Fibroblast of lung (primary cell): Measurements from ENCODE around the gene UBE2H. TPM values are rescaled to one million over a fixed set of nuclear protein-coding genes. Genes with fewer than 3 reads are reported as not detected.
"Not testable (repeated sequence)": the region's sequence is repeated elsewhere in the genome, so short reads cannot be mapped to it uniquely, and the experiment has no call there.

ENCODE experiments used
- DNase-seq, 2 donors: peaks; one replicate each; pipeline versions ENCODE4 v3.0.0 to v3.0.0-alpha.2; 2010; ENCODE audit warnings: low read depth in 2 of 2
- H2AFZ ChIP-seq: 2 replicates; pipeline ENCODE4 v1.5.1; 2012; ENCODE audit warnings: low read length, control low read depth, inconsistent platforms
- H3K27ac ChIP-seq: 2 replicates; pipeline ENCODE4 v1.5.1; 2011; ENCODE audit warnings: low read length, control low read depth; ENCODE audit not compliant: insufficient read depth
- H3K27me3 ChIP-seq: 2 replicates; pipeline ENCODE4 v1.5.1; 2011; ENCODE audit warnings: mild to moderate bottlenecking, low read length; ENCODE audit not compliant: control insufficient read depth, insufficient read depth
- H3K36me3 ChIP-seq: 2 replicates; pipeline ENCODE4 v1.5.1; 2011; ENCODE audit warnings: low read length; ENCODE audit not compliant: control insufficient read depth, insufficient read depth
- H3K4me1 ChIP-seq: 2 replicates; pipeline ENCODE4 v1.5.1; 2011; ENCODE audit warnings: low read length; ENCODE audit not compliant: control insufficient read depth, insufficient read depth; ENCODE audit errors: extremely low read depth
- H3K4me2 ChIP-seq: 2 replicates; pipeline ENCODE4 v1.5.1; 2011; ENCODE audit warnings: low read length, control low read depth; ENCODE audit not compliant: insufficient read depth; ENCODE audit errors: extremely low read depth
- H3K4me3 ChIP-seq, 4 experiments: fragments of 200-600 bp in 1 of 4; sonication (generic) in 1 of 4; replicated peaks in 1 of 4; 2 replicates each; pipeline ENCODE4 v1.5.1; 2011 to 2016; ENCODE audit warnings: low read length in 4 of 4, low read depth in 3 of 4, mild to moderate bottlenecking in 3 of 4, control low read depth in 2 of 4, inconsistent platforms in 1 of 4, mixed read lengths in 1 of 4; ENCODE audit not compliant: insufficient read depth in 1 of 4; ENCODE audit errors: control extremely low read depth in 1 of 4
- H3K79me2 ChIP-seq: 2 replicates; pipeline ENCODE4 v1.5.1; 2012; ENCODE audit warnings: mild to moderate bottlenecking, low read length, inconsistent platforms; ENCODE audit not compliant: control insufficient read depth, insufficient read depth
- H3K9ac ChIP-seq: 2 replicates; pipeline ENCODE4 v1.5.1; 2011; ENCODE audit warnings: mild to moderate bottlenecking, low read length, control low read depth; ENCODE audit not compliant: insufficient read depth
- H3K9me3 ChIP-seq: 2 replicates; pipeline ENCODE4 v1.5.1; 2012; ENCODE audit warnings: low read depth, low read length; ENCODE audit not compliant: control insufficient read depth, insufficient read depth
- H4K20me1 ChIP-seq: 2 replicates; pipeline ENCODE4 v1.5.1; 2011; ENCODE audit warnings: low read length; ENCODE audit not compliant: control insufficient read depth, insufficient read depth; ENCODE audit errors: extremely low read depth
- EZH2 ChIP-seq: IDR thresholded peaks from 2 replicates; pipeline ENCODE4 v1.5.1; 2012; ENCODE audit warnings: low read length, control low read depth, mild to moderate bottlenecking; ENCODE audit errors: missing control alignments
- polyA plus RNA-seq, 2 donors: library from polyadenylated mRNA; depleted of rRNA in 1 of 2; stranded (reverse) in 1 of 2; unstranded in 1 of 2; fragments of >200 nt; gene quantifications; 2 replicates each; pipeline ENCODE4 v1.2.1, GENCODE V29; 2011 to 2012; ENCODE audit warnings: missing spikeins in 1 of 2
- total RNA-seq: library from RNA; depleted of rRNA; stranded (reverse); fragments of >200 nt; gene quantifications from 2 replicates; pipeline ENCODE4 v1.2.1, GENCODE V29; 2014
- TF ChIP-seq, protein P1 (sequence below), 2 donors: IDR thresholded peaks in 1 of 2; conservative IDR thresholded peaks in 1 of 2; 1 replicate in 1 of 2; 2 replicates in 1 of 2; pipeline ENCODE4 v1.5.1; 2011 to 2012; ENCODE audit warnings: low read length in 2 of 2, control low read depth in 1 of 2, inconsistent platforms in 1 of 2, low read depth in 1 of 2, mild to moderate bottlenecking in 1 of 2

The UBE2H gene
- total and polyA plus RNA-seq, 2 donors (not counting 1 experiment from before 2014, with no cell fraction given), result 76.0 to 102 TPM

- H3K36me3 ChIP-seq, result no peaks in the 10 kb centered on the region
- peaks cover 7% of the 10 kb centered on the region for H3K4me1 ChIP-seq
- H3K9me3 ChIP-seq, result no peaks in the 10 kb centered on the region
- peaks cover 5% of the 10 kb centered on the region for H3K79me2 ChIP-seq
- H3K4me2 ChIP-seq, result no peak overlapping the region
- H4K20me1 ChIP-seq, result no peaks in the 10 kb centered on the region
- no peaks in the 10 kb centered on the region for H3K27me3 ChIP-seq
- TF ChIP-seq EZH2, result no peak
- TF ChIP-seq, protein P1, sequence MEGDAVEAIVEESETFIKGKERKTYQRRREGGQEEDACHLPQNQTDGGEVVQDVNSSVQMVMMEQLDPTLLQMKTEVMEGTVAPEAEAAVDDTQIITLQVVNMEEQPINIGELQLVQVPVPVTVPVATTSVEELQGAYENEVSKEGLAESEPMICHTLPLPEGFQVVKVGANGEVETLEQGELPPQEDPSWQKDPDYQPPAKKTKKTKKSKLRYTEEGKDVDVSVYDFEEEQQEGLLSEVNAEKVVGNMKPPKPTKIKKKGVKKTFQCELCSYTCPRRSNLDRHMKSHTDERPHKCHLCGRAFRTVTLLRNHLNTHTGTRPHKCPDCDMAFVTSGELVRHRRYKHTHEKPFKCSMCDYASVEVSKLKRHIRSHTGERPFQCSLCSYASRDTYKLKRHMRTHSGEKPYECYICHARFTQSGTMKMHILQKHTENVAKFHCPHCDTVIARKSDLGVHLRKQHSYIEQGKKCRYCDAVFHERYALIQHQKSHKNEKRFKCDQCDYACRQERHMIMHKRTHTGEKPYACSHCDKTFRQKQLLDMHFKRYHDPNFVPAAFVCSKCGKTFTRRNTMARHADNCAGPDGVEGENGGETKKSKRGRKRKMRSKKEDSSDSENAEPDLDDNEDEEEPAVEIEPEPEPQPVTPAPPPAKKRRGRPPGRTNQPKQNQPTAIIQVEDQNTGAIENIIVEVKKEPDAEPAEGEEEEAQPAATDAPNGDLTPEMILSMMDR (conservative IDR thresholded peaks at IDR 0.05 in 1 of 2, IDR thresholded peaks at IDR 0.05 in 1 of 2; ENCODE audit: low read depth in 1 of 2, low read length in 2 of 2), result no peak
- H3K4me3 ChIP-seq, result no peak overlapping the region
- H3K9ac ChIP-seq, result no peak overlapping the region
- no peak overlapping the region for H3K27ac ChIP-seq
- peak in 1 of 2 donors; percentile 81 for DNase-seq
- no peak overlapping the region for H2AFZ ChIP-seq
Observed at GRCh38 chr7:129864042-129864441, 88.7 kb downstream of the UBE2H start.

- Histone ChIP-seq H3K4me3 (no peak overlapping the region), H3K9me3 (no peaks in the 10 kb centered on the region), H3K9ac (no peak overlapping the region), H4K20me1 (no peaks in the 10 kb centered on the region), H3K4me2 (no peak overlapping the region), H3K79me2 (peaks cover 5% of the 10 kb centered on the region), H3K36me3 (no peaks in the 10 kb centered on the region), H3K27ac (no peak overlapping the region), H3K4me1 (peaks cover 7% of the 10 kb centered on the region), H2AFZ (no peak overlapping the region), H3K27me3 (no peaks in the 10 kb centered on the region)
- DNase-seq, result no peak
- TF ChIP-seq, protein P1 (conservative IDR thresholded peaks at IDR 0.05 in 1 of 2, IDR thresholded peaks at IDR 0.05 in 1 of 2; ENCODE audit: low read depth in 1 of 2, low read length in 2 of 2), result no peak
- no peak for TF ChIP-seq EZH2
Observed at GRCh38 chr7:129862682-129863081, 90.1 kb downstream of the UBE2H start.

DNA sequence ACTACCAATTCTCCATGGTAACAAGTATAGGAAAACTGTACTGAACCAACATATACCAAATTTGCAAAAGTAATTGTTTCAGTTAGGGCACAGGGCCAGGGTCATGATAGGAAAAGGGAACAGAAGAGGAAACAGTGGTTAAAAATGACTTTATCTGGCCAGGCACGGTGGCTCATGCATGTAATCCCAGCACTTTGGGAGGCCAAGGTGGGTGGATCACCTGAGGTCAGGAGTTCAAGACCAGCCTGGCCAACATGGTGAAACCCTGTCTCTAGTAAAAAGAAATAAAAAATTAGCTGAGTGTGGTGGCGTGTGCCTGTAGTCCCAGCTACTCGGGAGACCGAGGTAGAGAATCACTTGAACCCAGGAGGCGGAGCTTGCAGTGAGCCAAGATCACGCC is 92.0 kb downstream of the UBE2H start:
- H3K79me2 ChIP-seq, DNase-seq, H3K36me3 ChIP-seq, H3K4me2 ChIP-seq, H2AFZ ChIP-seq, H3K4me3 ChIP-seq, H3K9ac ChIP-seq, H3K27me3 ChIP-seq, H3K27ac ChIP-seq, H3K9me3 ChIP-seq, H4K20me1 ChIP-seq: not testable (repeated sequence)
- H3K4me1 ChIP-seq, result peaks cover 12% of the 10 kb centered on the region
